ENCODE data around the gene LAMB2. TPM values are rescaled to one million over a fixed set of nuclear protein-coding genes. Genes with fewer than 3 reads are reported as not detected.

Gene LAMB2
- total RNA-seq, 1 experiment from 2014 or later, result 121 TPM

GRCh38 chr3:49124203-49124602, 8.6 kb downstream of the LAMB2 start:
- TF ChIP-seq, protein P1, sequence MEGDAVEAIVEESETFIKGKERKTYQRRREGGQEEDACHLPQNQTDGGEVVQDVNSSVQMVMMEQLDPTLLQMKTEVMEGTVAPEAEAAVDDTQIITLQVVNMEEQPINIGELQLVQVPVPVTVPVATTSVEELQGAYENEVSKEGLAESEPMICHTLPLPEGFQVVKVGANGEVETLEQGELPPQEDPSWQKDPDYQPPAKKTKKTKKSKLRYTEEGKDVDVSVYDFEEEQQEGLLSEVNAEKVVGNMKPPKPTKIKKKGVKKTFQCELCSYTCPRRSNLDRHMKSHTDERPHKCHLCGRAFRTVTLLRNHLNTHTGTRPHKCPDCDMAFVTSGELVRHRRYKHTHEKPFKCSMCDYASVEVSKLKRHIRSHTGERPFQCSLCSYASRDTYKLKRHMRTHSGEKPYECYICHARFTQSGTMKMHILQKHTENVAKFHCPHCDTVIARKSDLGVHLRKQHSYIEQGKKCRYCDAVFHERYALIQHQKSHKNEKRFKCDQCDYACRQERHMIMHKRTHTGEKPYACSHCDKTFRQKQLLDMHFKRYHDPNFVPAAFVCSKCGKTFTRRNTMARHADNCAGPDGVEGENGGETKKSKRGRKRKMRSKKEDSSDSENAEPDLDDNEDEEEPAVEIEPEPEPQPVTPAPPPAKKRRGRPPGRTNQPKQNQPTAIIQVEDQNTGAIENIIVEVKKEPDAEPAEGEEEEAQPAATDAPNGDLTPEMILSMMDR (conservative IDR thresholded peaks at IDR 0.05), result no peak
- peaks cover 5% of the 10 kb centered on the region for H3K23me2 ChIP-seq (ENCODE audit: insufficient read length, low read depth, low read length, poor library complexity, severe bottlenecking)

More at GRCh38 chr3:49124203-49124602, 8.6 kb downstream of the LAMB2 start:
- no CpG with 5 or more reads among the region's 7 CpGs for WGBS (ENCODE audit: extremely low coverage, insufficient read length, low lambda C conversion rate)
- H3K4ac ChIP-seq (ENCODE audit: low read depth, low read length), result no peak overlapping the region
- H4K8ac ChIP-seq (replicated peaks; ENCODE audit: insufficient read length, low read depth, low read length), result no peak overlapping the region
- no peak overlapping the region for H3K18ac ChIP-seq (ENCODE audit: insufficient read length, low read depth, low read length)
- no peak overlapping the region for H3T11ph ChIP-seq (ENCODE audit: low read length)
- no peak overlapping the region for H2AFZ ChIP-seq (ENCODE audit: low read length)
- no peak overlapping the region for H2BK15ac ChIP-seq (ENCODE audit: low read depth, low read length)
- no peak overlapping the region for H2BK5ac ChIP-seq (ENCODE audit: insufficient read length, low read length)
- no peaks in the 10 kb centered on the region for H3K9me3 ChIP-seq (ENCODE audit: control insufficient read depth, low read depth, low read length)
- H3K14ac ChIP-seq (ENCODE audit: insufficient read depth, low read length), result no peak overlapping the region
- peaks cover 4% of the 10 kb centered on the region for H3K79me1 ChIP-seq (ENCODE audit: insufficient read depth, low read depth, low read length, poor library complexity, severe bottlenecking)
- DNase-seq, result no peak
- H4K20me1 ChIP-seq (ENCODE audit: control insufficient read depth, insufficient read depth, insufficient read length), result peaks cover 2% of the 10 kb centered on the region
- no peak overlapping the region for H3K27ac ChIP-seq (ENCODE audit: insufficient read length, low read depth, low read length)
- no peak overlapping the region for H3K4me2 ChIP-seq (ENCODE audit: insufficient read depth, insufficient read length, low read length)
- no peak overlapping the region for H3K56ac ChIP-seq (ENCODE audit: insufficient read length, low read depth, low read length)
- H2AK5ac ChIP-seq (ENCODE audit: insufficient read length, low read length), result no peak overlapping the region
- H3K9me3 Mint-ChIP-seq, result no peaks in the 10 kb centered on the region
- no peaks in the 10 kb centered on the region; the same call in 1 of the 2 replicates for H3K79me2 ChIP-seq (ENCODE audit: insufficient read depth, low read length)
- H4K91ac ChIP-seq (ENCODE audit: insufficient read length, low read depth, low read length), result no peak overlapping the region
- peaks cover 0 to 29% (median 21%) of the 10 kb centered on the region in 3 experiments; a peak in 6 of 7 replicates for H3K36me3 Mint-ChIP-seq (ENCODE audit: insufficient read depth in 1 of 3, low read depth in 3 of 3)
- H3K4me1 Mint-ChIP-seq, result peaks cover 4% of the 10 kb centered on the region in 2 experiments; a peak in 3 of 4 replicates
- no peak overlapping the region for H3K23ac ChIP-seq (ENCODE audit: insufficient read length, low read depth, low read length)
- 0 out of 2 replicates have a peak, but pooled peaks cover 2% of the 10 kb centered on the region for H3K4me1 ChIP-seq (ENCODE audit: insufficient read depth, low read length)
- H2BK20ac ChIP-seq (ENCODE audit: low read depth, low read length, poor library complexity, severe bottlenecking), result no peak overlapping the region
- H3K4me3 Mint-ChIP-seq, result no peak overlapping the region
- H2BK12ac ChIP-seq (ENCODE audit: insufficient read length, low read depth, low read length), result no peak overlapping the region
- no peak overlapping the region for H4K5ac ChIP-seq (ENCODE audit: insufficient read length, low read depth, low read length)
- no peaks in the 10 kb centered on the region; the same call in 1 of the 2 replicates for H3K27me3 Mint-ChIP-seq (ENCODE audit: low read depth)
- no peak overlapping the region for H3K27ac Mint-ChIP-seq
- no peak overlapping the region for H3K9ac ChIP-seq (ENCODE audit: extremely low read depth, insufficient read length, low read length)
- H2BK120ac ChIP-seq (ENCODE audit: low read depth, low read length, poor library complexity, severe bottlenecking), result no peak overlapping the region
- H3K27me3 ChIP-seq (ENCODE audit: insufficient read depth, low read length), result no peaks in the 10 kb centered on the region
